SIG-M5 treated with dmso at 0.1 percent for 504 hours (cell line): ENCODE data around the gene KCNJ12.
"Not testable (repeated sequence)": the region's sequence is repeated elsewhere in the genome, so short reads cannot be mapped to it uniquely, and the experiment has no call there.

Experiments used
- DNase-seq: peaks from one replicate; lab custom pipeline; 2025; ENCODE audit not compliant: unreplicated experiment; lab: John Stamatoyannopoulos, UW

Gene KCNJ12

GRCh38 chr17:21349358-21350050 is 26.7 kb upstream of the KCNJ12 start:
- DNase-seq, result not testable (repeated sequence)

- DNase-seq, result not testable (repeated sequence)
Measured at GRCh38 chr17:21350495-21350894, 25.7 kb upstream of the KCNJ12 start.

GRCh38 chr17:21351366-21352065 is 24.6 kb upstream of the KCNJ12 start:
- no peak for DNase-seq

DNA sequence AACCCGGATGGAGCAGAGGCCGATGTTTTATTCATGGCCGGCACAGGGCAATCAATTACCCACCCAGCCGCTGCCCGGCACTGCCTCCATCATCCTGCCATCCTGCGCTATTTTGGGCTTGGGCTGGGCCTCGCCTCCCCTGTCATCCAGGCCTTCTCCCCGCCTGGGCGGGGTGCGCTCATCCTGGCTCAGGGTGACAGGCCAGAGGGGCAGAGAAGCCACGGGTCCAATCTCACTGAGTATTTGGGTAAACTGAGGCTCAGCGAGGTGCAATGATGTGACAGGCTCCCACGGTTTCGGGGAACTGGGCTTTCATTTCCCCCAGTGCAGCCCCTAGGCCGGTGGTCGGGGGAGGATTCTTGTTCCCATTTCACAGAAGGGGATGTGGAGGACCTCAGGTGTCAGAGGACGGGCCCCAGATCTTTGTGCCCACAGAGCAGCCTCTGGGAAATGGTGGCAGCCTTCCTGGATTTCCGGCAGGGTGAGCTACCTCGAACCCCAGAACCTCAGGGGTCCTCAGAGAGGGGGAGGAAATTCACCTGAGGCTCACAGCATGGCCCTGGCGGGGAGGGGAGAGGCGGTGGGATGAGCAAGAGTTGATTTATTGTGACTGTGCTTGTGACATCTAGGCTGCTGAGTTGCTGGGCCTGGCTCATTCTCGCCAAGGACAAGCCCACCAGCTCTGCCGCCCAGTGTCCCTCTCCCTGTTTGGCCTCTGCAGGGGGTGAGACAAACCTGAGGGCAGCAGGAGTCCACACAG is 23.8 kb upstream of the KCNJ12 start:
- DNase-seq, result no peak

GRCh38 chr17:21352981-21353265 is 23.2 kb upstream of the KCNJ12 start:
- DNase-seq, result no peak

DNA sequence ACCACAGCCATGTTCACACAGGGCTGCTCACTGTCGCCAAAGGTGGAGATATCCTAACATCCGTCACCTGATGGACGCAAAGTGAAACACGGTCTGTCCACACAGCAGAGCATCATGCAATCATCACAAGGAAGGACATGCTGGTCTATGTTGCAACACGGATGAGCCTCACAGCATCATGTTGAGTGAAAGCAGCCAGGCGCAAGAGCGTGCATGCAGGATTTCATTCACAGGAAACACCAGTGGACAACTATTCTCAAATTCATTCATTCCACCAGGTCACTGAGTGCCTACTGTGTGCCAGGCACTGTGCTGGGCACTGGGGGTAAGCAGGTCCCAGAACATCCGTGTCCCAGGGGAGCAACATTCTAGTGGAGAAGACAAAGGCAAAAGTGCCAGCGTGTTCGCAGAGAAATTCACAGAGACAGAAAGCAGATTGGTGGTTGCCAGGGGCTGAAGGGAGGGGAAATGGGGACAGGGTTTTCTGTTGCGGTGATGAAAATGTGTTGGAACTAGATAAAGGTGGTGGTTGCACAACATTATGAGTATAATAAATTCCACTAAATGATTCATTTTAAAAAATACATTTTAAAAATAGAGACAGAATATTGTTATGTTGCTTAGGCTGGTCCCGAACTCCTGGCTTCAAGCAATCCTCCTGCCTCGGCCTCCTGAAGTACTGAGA is 22.7 kb upstream of the KCNJ12 start:
- no peak for DNase-seq

- DNase-seq, result no peak
Measured at GRCh38 chr17:21354796-21355385, 21.3 kb upstream of the KCNJ12 start.

DNA sequence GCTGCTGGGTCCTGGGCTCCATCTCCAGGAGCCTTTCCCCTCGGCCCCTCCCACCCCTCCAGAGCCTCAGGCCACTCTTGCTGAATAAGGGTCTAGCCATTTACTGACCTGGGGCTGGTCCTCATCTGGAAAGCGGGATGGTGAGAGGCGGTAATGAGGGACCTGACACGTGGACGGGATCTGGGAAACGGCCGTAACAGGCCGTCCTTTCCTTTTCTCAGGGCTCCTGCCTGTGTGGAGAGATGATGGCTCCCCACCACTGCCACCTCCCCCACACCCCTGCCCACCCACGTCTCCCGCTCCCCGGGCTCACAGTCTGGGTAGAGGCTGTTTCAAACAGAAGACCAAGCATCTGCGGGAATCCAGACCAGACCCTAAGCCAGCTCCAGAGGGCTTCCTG is 20.6 kb upstream of the KCNJ12 start:
- no peak for DNase-seq

DNA sequence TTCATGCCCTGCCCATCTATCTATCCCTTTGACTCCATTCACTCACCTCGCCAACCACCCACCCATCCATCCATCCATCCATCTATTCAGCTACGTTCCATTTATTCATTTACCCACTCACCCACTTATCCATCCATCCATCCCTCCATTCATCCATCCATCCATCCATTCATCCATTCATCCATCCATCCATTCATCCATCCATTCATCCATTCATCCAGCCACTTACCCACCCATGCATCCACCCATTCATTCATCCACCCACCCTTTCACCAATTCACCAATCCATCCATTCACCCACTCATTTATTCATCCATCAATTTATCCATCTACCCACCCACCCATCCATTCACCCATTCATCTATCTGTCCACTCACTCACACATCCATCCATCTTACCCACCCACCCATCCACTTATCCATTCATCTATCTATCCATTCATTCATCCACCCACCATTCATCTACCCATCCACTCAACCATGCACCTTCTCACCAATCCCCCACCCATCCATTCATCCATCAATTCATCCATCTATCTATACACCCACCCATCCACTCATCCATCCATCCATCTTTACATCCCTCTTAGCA is 19.5 kb upstream of the KCNJ12 start:
- DNase-seq, result no peak

DNA sequence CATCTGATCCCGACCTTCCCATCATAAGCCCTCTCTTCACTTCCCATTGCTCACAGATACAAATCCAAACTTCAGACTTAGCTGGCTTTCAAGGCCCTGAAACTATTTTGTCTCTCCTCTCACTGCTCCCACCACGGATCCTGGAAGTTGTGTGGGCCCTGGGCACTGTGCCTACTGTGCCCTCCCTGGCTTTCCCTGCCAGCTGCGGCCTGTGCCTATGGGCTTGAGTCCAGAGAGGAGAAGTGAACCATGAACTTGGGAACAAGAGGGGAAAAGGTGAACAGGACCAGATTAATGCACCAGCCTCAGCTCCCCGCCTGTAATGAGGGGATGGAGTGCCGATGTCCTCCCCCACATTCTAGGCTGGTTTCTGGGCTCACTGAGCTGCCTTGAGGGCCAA is 18.9 kb upstream of the KCNJ12 start:
- no peak for DNase-seq

DNA sequence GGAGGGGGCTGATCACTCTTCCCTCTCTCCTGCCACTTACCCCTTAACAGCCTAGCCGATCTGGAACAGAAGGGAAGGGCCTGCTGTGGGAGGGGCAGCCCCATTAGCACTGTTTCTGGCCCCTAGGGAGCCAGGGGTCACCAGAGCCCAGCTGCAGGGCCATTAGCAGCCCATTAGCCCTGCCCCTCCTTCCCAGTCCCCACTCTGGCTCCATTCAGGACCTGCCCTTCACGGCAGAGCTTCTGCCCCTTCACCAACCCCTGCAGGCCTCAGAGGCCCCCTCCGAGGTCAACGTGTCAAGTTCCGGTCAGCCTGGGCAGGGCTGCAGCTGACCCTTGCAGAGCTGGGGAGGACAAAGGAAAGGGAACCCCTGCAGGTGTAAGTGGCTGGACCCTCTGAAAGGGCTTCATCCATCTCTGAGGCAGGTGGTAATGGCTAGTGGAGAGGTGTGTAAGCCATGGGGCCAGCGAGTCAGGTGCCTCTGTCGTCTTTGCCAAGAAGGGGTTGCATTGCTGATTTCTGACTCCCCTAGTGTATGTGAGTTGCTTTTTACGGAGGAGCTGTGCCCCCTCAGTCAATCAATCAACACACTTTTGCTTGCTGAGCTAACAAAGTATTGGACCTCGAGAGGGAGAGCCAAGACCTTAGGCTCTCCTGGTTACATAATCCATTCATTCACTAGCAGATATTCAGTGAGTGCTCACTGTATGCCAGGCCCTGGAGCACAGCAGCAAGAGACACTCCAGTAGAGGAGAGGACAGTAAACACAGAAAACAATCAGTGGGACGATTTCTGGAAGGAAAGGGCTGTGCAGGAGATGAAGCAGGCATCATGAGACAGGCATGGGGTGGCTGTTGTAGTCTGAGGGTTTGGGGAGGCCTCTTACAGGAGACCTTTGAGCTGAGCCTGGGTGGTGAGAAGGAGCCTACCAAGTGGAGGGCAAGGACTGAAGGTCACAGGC is 18.2 kb upstream of the KCNJ12 start:
- no peak for DNase-seq

DNA sequence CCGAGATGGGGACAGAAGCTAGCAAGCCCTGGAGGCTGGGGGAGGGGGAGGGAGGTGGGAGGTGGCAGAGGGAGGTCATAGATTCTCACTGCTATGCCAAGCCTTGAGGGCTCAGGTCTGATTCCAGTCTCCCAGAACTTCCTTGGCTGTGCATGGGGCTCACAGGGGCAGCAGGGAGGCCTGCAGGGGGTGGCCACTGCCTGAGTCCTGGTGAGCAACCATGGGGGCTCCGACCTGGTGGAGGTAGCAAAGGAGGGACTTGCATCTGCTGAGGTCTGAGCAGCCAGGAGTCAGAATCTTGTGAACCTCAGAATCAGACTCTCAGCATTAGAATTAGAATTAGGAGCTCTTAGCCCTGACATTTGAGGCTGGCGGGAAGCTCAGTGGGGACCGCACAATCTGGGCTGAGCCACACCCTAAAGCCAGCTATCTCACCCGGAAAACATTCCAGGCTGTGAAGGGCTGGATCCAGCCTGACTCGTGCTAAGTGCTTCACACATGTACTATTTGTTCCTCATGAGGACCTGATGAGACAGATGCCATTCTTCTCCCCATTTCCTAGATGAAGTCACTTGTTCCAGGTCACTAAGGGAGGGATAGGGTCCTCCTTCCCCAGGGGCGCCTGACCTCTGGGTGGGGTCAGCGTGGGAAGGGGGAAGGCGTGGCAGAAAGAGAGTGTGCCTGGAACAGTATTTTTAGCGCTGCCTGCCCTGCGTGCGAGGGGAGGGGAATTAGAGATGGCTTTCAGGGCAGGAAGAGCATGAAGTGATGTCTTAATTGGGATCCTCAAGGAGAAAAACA is 17.3 kb upstream of the KCNJ12 start:
- no peak for DNase-seq

DNA sequence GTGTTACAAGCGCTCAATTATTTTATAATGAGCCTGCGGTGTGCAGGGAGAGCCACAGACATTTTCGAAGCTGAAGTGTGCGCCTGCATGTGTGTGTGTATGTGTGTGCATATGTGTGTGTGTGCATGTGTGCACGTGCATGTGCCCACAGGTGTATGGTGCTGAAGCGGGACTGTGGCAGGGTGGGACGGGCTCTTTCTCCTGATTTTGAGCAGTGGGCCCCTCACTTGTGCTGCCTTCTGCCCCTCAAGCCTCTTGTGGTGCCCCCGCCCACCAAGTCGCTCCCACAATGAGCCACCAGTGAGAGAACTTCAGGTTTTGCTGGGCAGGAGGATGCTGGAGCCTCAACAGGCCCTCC is 16.7 kb upstream of the KCNJ12 start:
- DNase-seq, result no peak

DNA sequence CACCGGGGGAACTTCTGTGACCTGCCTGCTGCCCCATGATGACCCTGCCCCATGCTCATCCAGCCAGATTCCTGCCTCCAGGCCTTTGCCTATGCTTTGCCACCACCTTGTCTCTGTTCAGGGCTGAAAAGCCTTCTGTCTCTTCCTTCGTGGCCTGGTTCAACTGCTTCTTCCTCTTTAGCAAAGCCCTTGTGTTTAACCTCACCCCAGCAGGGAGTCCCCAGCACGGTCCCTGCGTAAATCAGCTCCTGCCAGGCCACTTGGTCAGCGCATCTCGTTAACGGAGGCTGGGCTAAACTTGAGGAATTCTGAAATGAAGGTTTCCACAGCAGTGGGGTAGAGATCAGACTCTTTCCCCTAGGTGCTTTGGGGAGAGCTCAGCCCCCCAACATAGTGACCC is 16.1 kb upstream of the KCNJ12 start:
- peak; percentile 27 for DNase-seq

DNA sequence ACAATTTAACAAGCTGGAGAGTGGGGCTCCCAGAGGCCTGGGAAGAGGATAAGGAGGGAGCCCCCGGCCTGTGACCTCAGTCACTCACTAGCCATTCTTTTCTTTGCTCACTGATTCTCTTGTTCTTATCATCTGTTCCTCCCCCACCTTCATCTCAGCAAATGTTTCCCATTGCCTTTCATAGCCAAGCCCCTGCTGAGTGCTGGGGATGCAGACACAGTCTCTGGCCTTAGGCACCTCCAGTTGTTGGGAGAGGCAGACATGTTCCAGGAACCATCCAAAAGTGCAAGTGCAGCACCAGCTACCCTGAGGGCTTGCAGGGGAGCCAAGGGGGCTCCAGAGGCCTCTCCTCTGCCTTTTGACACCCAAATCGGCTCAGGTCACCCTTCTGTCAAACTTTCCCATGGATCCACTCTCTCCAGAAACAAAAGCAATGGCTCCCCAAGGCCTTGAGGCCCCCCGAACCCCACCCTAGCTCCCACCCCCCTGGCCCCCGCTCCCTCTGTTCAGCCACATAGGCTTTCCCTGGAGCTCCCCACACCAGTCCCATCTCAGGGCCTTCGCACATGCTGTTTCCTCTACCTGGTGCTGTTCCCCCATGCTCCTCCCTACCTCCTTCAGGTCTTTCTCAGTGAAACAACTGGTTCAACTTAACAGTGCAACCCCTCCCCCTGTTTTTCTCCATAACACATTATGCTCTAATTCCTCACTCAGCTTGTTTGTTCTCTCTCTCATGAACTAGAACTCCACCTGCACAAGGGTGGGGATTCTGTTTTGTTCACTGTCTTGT is 14.9 kb upstream of the KCNJ12 start:
- no peak for DNase-seq

DNA sequence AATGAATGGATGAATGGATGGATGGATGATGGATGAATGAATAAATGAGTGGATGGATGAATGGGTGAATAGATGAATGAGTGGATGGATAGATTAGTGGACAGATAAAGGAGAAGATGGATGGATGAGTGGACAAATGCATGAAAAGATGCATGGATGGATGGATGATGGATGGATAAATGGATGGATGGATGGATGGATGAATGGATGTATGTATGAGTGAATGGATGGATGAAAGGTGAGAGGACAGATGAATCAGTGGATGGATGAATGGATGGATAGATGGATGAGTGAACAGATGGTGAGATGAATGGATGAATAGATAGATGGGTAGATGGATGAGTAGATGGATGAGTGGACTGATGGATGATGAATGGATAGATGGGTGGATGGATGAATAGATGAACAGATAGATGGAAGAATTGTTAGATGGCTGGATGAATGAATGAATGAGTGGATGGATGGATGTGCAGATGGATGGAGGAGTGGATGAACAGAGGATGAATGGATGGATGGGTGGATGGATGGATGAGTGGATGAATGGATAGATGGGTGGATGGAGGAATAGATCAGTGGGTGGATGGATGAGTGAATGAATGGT is 13.7 kb upstream of the KCNJ12 start:
- DNase-seq, result no peak

DNA sequence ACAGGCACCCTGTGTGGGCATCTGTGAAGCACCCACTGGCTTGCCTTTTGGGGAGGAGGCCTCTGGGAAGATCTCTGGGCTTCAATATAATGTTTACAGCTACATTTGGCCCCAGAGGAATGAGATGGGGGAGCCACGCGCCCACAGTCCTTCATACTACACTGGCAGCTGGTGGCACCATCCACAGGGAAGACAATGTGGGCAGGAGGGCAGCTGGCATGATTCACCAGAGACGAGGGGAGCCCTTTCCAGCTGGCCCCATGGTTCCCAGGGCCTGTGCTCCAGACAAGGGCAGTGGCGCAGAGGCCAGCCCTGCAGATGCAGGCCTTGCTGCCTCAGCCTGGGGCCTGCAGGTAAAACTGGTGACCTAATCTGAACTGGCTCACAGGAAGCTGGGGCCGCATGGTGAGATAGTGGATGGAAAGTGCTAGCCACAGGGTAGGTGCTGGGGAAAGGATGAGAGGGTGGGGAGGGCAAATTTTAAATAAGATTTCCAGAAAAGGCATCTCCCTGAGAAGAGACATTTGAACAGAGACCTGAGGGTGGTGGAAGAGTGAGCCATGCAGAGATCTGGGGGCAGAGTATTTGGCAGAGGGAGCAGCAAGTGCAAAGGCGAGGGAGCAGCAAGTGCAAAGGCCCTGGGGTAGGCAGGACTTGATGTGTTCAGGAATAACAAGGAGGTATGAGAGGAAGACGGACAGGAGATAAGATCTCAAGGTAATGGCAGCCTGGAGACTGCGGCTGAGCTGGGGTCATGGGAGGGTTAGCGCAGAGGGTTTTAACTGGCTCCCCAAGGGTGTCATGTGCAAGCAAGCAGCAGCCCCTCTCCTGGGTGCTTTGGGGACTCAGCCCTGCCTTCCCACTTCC is 12.1 kb upstream of the KCNJ12 start:
- DNase-seq, result no peak
